Endothelial cell of umbilical vein (primary cell): ENCODE measurements around the gene SEMA3G. TPM values are rescaled to one million over a fixed set of nuclear protein-coding genes. Genes with fewer than 3 reads are reported as not detected.

Experiments used
- BruUV-seq: library from RNA; stranded (reverse); fragments of 400-500 nt; replicated peaks from 2 replicates; lab custom pipeline; 2021; lab: Mats Ljungman, UMichigan
- CTCF ChIA-PET: fragments of 300-600, 350-600 bp; sonication (Branson Sonifier 250); formaldehyde crosslinking; loops from one replicate; lab custom pipeline; 2021; ENCODE audit warnings: antibody characterized with exemption, inconsistent platforms; lab: Charles Lee
- POLR2A ChIA-PET: fragments of 300-600, 350-600 bp; sonication (Branson Sonifier 250); formaldehyde crosslinking; loops from one replicate; lab custom pipeline; 2021; ENCODE audit warnings: antibody characterized with exemption, inconsistent platforms; lab: Charles Lee
- DNase-seq: peaks from one replicate; pipeline ENCODE4 v3.0.0-alpha.2; 2011; ENCODE audit warnings: low read depth, low spot score
- FAIRE-seq: peaks from 2 replicates; lab custom pipeline; 2011; peaks lifted over from hg19 to GRCh38; lab: Jason Lieb, UNC
- H2AFZ ChIP-seq: 2 replicates; pipeline ENCODE4 v1.6.0; 2012; ENCODE audit warnings: low read depth, low read length, control low read depth, inconsistent platforms
- H3K27ac ChIP-seq: 2 replicates; pipeline ENCODE4 v1.5.1; 2011; ENCODE audit warnings: low read depth, mild to moderate bottlenecking, control low read depth, low read length, moderate library complexity; ENCODE audit not compliant: insufficient read depth
- H3K27me3 ChIP-seq, 2 experiments: 2 replicates each; pipeline versions ENCODE4 v1.6.0 to v1.6.1; 2011; ENCODE audit warnings: low read length in 2 of 2, mixed read lengths in 1 of 2; ENCODE audit not compliant: control insufficient read depth in 2 of 2, insufficient read depth in 2 of 2
- H3K36me3 ChIP-seq, 2 experiments: 2 replicates in 1 of 2; 3 replicates in 1 of 2; pipeline ENCODE4 v1.5.1; 2011; ENCODE audit warnings: low read length in 2 of 2, mild to moderate bottlenecking in 1 of 2, moderate library complexity in 1 of 2; ENCODE audit not compliant: control insufficient read depth in 2 of 2, insufficient read depth in 2 of 2; ENCODE audit errors: extremely low read depth in 1 of 2
- H3K4me1 ChIP-seq: 3 replicates; pipeline ENCODE4 v1.5.1; 2011; ENCODE audit warnings: mild to moderate bottlenecking, low read length; ENCODE audit not compliant: control insufficient read depth, insufficient read depth; ENCODE audit errors: extremely low read depth
- H3K4me2 ChIP-seq: 2 replicates; pipeline ENCODE4 v1.6.1; 2011; ENCODE audit warnings: low read length, control low read depth, mixed read lengths; ENCODE audit not compliant: insufficient read depth
- H3K4me3 ChIP-seq, 3 experiments: fragments of 200-600 bp in 1 of 3; sonication (generic), shearing (Covaris generic) in 1 of 3; replicated peaks in 1 of 3; 2 replicates each; pipeline ENCODE4 v1.5.1; 2011 to 2016; ENCODE audit warnings: control low read depth in 3 of 3, low read length in 3 of 3, mild to moderate bottlenecking in 2 of 3, inconsistent platforms in 1 of 3, low read depth in 1 of 3, moderate library complexity in 1 of 3; ENCODE audit not compliant: insufficient read depth in 1 of 3
- H3K79me2 ChIP-seq: 2 replicates; pipeline ENCODE4 v1.6.0; 2012; ENCODE audit warnings: low read length, inconsistent platforms; ENCODE audit not compliant: control insufficient read depth, insufficient read depth
- H3K9ac ChIP-seq: replicated peaks from 2 replicates; pipeline ENCODE3; 2011; ENCODE audit warnings: low read length, control low read depth; ENCODE audit not compliant: insufficient read depth; ENCODE audit errors: extremely low read depth
- H3K9me1 ChIP-seq: replicated peaks from 3 replicates; pipeline ENCODE4 v1.6.0; 2011; ENCODE audit warnings: mild to moderate bottlenecking, low read length; ENCODE audit not compliant: control insufficient read depth, insufficient read depth; ENCODE audit errors: extremely low read depth
- H3K9me3 ChIP-seq: replicated peaks from 2 replicates; pipeline ENCODE4 v1.5.1; 2012; ENCODE audit warnings: low read length, inconsistent platforms; ENCODE audit not compliant: control insufficient read depth, insufficient read depth
- H4K20me1 ChIP-seq: replicated peaks from 2 replicates; pipeline ENCODE3; 2011; ENCODE audit warnings: mild to moderate bottlenecking, low read length; ENCODE audit not compliant: control insufficient read depth, insufficient read depth; ENCODE audit errors: extremely low read depth
- EZH2 ChIP-seq: IDR thresholded peaks from 2 replicates; pipeline ENCODE4 v1.6.1; 2012; ENCODE audit warnings: borderline replicate concordance, low read depth, mild to moderate bottlenecking, moderate library complexity, low read length, inconsistent platforms; ENCODE audit not compliant: severe bottlenecking
- FOS ChIP-seq: IDR thresholded peaks from 2 replicates; pipeline ENCODE4 v1.6.1; 2011; ENCODE audit warnings: mild to moderate bottlenecking, low read length, moderate library complexity, borderline replicate concordance; ENCODE audit not compliant: insufficient read depth
- GATA2 ChIP-seq: IDR thresholded peaks from 2 replicates; pipeline ENCODE4 v1.7.0; 2011; ENCODE audit warnings: low read depth, mild to moderate bottlenecking, moderate library complexity, mixed read lengths, low read length; ENCODE audit not compliant: insufficient read length, insufficient read depth
- JUN ChIP-seq: IDR thresholded peaks from 2 replicates; pipeline ENCODE4 v1.6.1; 2011; ENCODE audit warnings: borderline replicate concordance, low read depth; ENCODE audit not compliant: insufficient read length, insufficient read depth
- MYC ChIP-seq: IDR thresholded peaks from one replicate; pipeline ENCODE4 v1.6.1; 2011; ENCODE audit warnings: mild to moderate bottlenecking, low read depth, low read length
- POLR2A ChIP-seq: IDR thresholded peaks from 2 replicates; pipeline ENCODE4 v1.6.1; 2012; ENCODE audit warnings: low read depth, mild to moderate bottlenecking, control low read depth, low read length
- POLR2AphosphoS5 ChIP-seq: IDR thresholded peaks from 2 replicates; pipeline ENCODE4 v1.6.1; 2012; ENCODE audit warnings: low read depth, mild to moderate bottlenecking, control low read depth, low read length, moderate library complexity; ENCODE audit not compliant: insufficient read depth
- dilution Hi-C: fragments of 300-500 bp; cut with MboI; formaldehyde crosslinking; loops from one replicate; pipeline ENCODE4 v1.15.0; 2019; ENCODE audit warnings: low sequenced_read_pairs; ENCODE audit not compliant: extremely low pct_ligation_motif_present
- intact Hi-C: fragments of 100-400 bp; cut with micrococcal nuclease; formaldehyde crosslinking; loops from one replicate; pipeline ENCODE4 v1.10.0; 2022
- polyA plus RNA-seq, 4 experiments: library from polyadenylated mRNA; depleted of rRNA in 3 of 4; stranded (reverse) in 3 of 4; unstranded in 1 of 4; fragments of >200 nt; gene quantifications; 2 replicates each; pipeline versions ENCODE4 v1.2.1 to v1.2.3, GENCODE V29; 2011 to 2012; ENCODE audit warnings: missing spikeins in 1 of 4
- total RNA-seq: library from RNA; stranded (reverse); gene quantifications from 2 replicates; pipeline ENCODE4 v1.2.3, GENCODE V29; 2021
- TF ChIP-seq, protein P1 (sequence below), 2 donors: IDR thresholded peaks; 1 replicate in 1 of 2; 2 replicates in 1 of 2; pipeline ENCODE4 v1.5.1; 2011; ENCODE audit warnings: low read length in 2 of 2, mild to moderate bottlenecking in 2 of 2, moderate library complexity in 2 of 2, control low read depth in 1 of 2, inconsistent platforms in 1 of 2, low read depth in 1 of 2; ENCODE audit not compliant: insufficient read depth in 1 of 2; ENCODE audit errors: extremely low read depth in 1 of 2
- TF ChIP-seq, protein P2 (sequence below): IDR thresholded peaks from 2 replicates; pipeline ENCODE4 v1.6.1; 2011; ENCODE audit not compliant: insufficient read depth, insufficient read length

Gene SEMA3G
- total and polyA plus RNA-seq, 2 donors (not counting 3 experiments of a cell fraction or from before 2014, with no cell fraction given), result 22.6 to 27.9 TPM

DNA sequence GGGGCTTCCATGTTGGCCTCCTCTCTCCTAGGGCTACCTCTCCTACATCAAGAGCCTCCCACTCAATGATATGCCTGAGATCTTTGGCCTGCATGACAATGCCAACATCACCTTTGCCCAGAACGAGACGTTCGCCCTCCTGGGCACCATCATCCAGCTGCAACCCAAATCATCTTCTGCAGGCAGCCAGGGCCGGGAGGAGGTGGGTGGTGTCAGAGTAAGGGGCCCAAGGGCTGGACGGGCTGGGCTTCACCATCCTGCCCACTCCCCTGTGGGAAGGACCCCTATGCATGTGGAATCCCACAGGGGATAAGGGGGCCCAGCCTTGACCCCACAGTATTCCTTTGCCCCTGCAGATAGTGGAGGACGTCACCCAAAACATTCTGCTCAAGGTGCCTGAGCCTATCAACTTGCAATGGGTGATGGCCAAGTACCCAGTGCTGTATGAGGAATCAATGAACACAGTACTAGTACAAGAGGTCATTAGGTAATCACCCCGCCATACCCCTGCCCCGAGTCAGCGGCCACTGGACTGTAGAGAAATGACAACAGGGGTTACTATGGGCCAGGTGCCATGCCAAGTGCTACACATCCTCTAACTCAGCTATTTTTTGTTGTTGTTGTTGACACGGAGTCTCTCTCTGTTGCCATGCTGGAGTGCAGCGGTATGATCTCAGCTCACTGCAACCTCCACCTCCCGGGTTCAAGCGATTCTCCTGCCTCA lies 47.1 kb downstream of the SEMA3G start:
- H3K36me3 ChIP-seq, result peaks cover 0 to 19% of the 10 kb centered on the region in 2 experiments
- no peak overlapping the region for H2AFZ ChIP-seq
- H3K9me3 ChIP-seq, result no peaks in the 10 kb centered on the region
- FAIRE-seq (no peak), DNase-seq (no peak)
- H3K4me1 ChIP-seq, result no peaks in the 10 kb centered on the region
- ChIA-PET CTCF (interaction anchor here (0.6 kb wide), 1 partner anchor 59 kb away, joined by 3 read pairs; no protein-coding TSS in a partner anchor), POLR2A (no interaction called here)
- H3K9me1 ChIP-seq, result no peaks in the 10 kb centered on the region
- H3K9ac ChIP-seq, result no peak overlapping the region
- H3K27me3 ChIP-seq, result no peaks in the 10 kb centered on the region
- no peaks in the 10 kb centered on the region for H4K20me1 ChIP-seq
- H3K27ac ChIP-seq, result no peak overlapping the region
- intact Hi-C loops (no loop called here), dilution Hi-C loops (no loop called here)
- no TSS peak for BruUV-seq
- H3K4me2 ChIP-seq, result no peak overlapping the region
- H3K79me2 ChIP-seq, result no peaks in the 10 kb centered on the region
- TF ChIP-seq GATA2 (no peak), EZH2 (no peak), JUN (no peak), POLR2A (no peak), POLR2AphosphoS5 (no peak), FOS (no peak), MYC (no peak)
- TF ChIP-seq, protein P1, sequence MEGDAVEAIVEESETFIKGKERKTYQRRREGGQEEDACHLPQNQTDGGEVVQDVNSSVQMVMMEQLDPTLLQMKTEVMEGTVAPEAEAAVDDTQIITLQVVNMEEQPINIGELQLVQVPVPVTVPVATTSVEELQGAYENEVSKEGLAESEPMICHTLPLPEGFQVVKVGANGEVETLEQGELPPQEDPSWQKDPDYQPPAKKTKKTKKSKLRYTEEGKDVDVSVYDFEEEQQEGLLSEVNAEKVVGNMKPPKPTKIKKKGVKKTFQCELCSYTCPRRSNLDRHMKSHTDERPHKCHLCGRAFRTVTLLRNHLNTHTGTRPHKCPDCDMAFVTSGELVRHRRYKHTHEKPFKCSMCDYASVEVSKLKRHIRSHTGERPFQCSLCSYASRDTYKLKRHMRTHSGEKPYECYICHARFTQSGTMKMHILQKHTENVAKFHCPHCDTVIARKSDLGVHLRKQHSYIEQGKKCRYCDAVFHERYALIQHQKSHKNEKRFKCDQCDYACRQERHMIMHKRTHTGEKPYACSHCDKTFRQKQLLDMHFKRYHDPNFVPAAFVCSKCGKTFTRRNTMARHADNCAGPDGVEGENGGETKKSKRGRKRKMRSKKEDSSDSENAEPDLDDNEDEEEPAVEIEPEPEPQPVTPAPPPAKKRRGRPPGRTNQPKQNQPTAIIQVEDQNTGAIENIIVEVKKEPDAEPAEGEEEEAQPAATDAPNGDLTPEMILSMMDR (IDR thresholded peaks at IDR 0.05; ENCODE audit: extremely low read depth in 1 of 2, insufficient read depth in 1 of 2, low read depth in 1 of 2, low read length in 2 of 2), result no peak
- TF ChIP-seq, protein P2, sequence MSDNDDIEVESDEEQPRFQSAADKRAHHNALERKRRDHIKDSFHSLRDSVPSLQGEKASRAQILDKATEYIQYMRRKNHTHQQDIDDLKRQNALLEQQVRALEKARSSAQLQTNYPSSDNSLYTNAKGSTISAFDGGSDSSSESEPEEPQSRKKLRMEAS, result no peak
- H3K4me3 ChIP-seq, result no peak overlapping the region
